ENCODE results near the gene RHBDL2.
"Not testable (repeated sequence)": the region's sequence is repeated elsewhere in the genome, so short reads cannot be mapped to it uniquely, and the experiment has no call there.

RHBDL2 gene

DNA sequence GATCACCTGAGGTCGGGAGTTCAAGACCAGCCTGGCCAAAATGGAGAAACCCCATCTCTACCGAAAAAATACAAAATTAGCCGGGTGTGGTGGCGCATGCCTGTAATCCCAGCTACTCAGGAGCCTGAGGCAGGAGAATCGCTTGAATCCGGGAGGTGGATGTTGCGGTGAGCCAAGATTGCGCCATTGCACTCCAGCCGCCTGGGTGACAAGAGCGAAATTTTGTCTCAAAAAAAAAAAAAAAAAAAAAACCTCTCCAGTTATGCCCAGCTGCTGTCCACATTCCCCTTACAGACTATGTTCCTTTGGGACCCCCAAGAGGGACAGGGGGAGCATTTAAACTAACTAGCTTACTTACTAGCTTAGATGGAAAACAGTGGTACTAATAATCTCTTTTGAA, 105.3 kb downstream of the RHBDL2 start:
- not testable (repeated sequence) for FAIRE-seq; DNase-seq (ENCODE audit: extremely low spot score, insufficient read length, low read depth)
